Stomach (tissue), 9 donors: ENCODE results near the gene ZNF239. TPM values are rescaled to one million over a fixed set of nuclear protein-coding genes. Genes with fewer than 3 reads are reported as not detected.

Experiments
- DNase-seq, 2 donors: peaks; one replicate each; pipeline versions ENCODE4 v3.0.0 to v3.0.0-alpha.2; 2013 to 2019
- H3K27ac ChIP-seq, 5 donors: fragments of 200-600 bp in 4 of 5; sonication (generic) in 4 of 5; one replicate each; pipeline ENCODE4 v1.5.1; 2013 to 2019; ENCODE audit warnings: mild to moderate bottlenecking in 1 of 5, moderate library complexity in 1 of 5
- H3K27me3 ChIP-seq, 3 donors: fragments of 200-600 bp; sonication (generic); one replicate each; pipeline ENCODE4 v1.5.1; 2017 to 2019; ENCODE audit warnings: mixed run types in 1 of 3
- H3K36me3 ChIP-seq, 4 donors: fragments of 200-600 bp; sonication (generic); 1 replicate in 3 of 4; 2 replicates in 1 of 4; pipeline ENCODE4 v1.5.1; 2016 to 2019
- H3K4me1 ChIP-seq, 4 donors: fragments of 200-600 bp; sonication (generic); one replicate each; pipeline ENCODE4 v1.5.1; 2016 to 2019
- H3K4me3 ChIP-seq, 4 donors: fragments of 200-600 bp; sonication (generic) in 3 of 4; one replicate each; pipeline ENCODE4 v1.5.1; 2016 to 2019; ENCODE audit warnings: mild to moderate bottlenecking in 1 of 4
- H3K9me3 ChIP-seq, 4 donors: fragments of 200-600 bp; sonication (generic); one replicate each; pipeline ENCODE4 v1.5.1; 2016 to 2019
- EP300 ChIP-seq: sonication (generic); formaldehyde crosslinking; IDR thresholded peaks from one replicate; pipeline ENCODE4 v1.6.1; 2017; ENCODE audit warnings: antibody characterized with exemption
- POLR2A ChIP-seq, 4 donors: fragments of 450-650 bp; IDR thresholded peaks; one replicate each; pipeline ENCODE4 v1.6.1; 2016; ENCODE audit warnings: antibody characterized with exemption in 4 of 4, control low read depth in 2 of 4, mild to moderate bottlenecking in 1 of 4, moderate library complexity in 1 of 4
- POLR2AphosphoS5 ChIP-seq, 3 donors: sonication (generic); formaldehyde crosslinking; IDR thresholded peaks; one replicate each; pipeline ENCODE4 v1.6.1; 2016; ENCODE audit warnings: antibody characterized with exemption in 3 of 3
- WGBS, 5 donors: extraction: QIAGEN DNeasy Blood & Tissue Kit in 3 of 5; methylation state at CpG; one replicate each; pipeline versions ENCODE4 v1.1.5 to v1.1.7; 2013 to 2018; 5-methylcytosine and 5-hydroxymethylcytosine counted together
- intact Hi-C: fragments of 100-400 bp; cut with DNase I; formaldehyde crosslinking; loops from one replicate; pipeline ENCODE4 v1.15.1; 2023; ENCODE audit warnings: low total_unique reads
- polyA plus RNA-seq, 3 donors: library from polyadenylated mRNA; stranded (reverse); fragments of 200-250 nt; gene quantifications; one replicate each; pipeline ENCODE4 v1.2.3, GENCODE V29; 2013
- total RNA-seq, 5 donors: library from RNA; depleted of rRNA; stranded (reverse); fragments of >200 nt; gene quantifications; one replicate each; pipeline versions ENCODE4 v1.1.0 to v1.2.3, GENCODE V29; 2014 to 2016
- TF ChIP-seq, protein P1 (sequence below), 7 experiments: fragments of 450-650 bp in 4 of 7; fragments of 200-600 bp in 3 of 7; sonication (generic) in 3 of 7; IDR thresholded peaks; one replicate each; pipeline ENCODE4 v1.5.1; 2016 to 2019; ENCODE audit warnings: antibody characterized with exemption in 7 of 7, control low read depth in 2 of 7, mild to moderate bottlenecking in 1 of 7
- donor health status: healthy with polysubstance abuse.
- donor health status: Bipolar disorder and iron deficiency.
- donor health status: healthy.

The ZNF239 gene
- total and polyA plus RNA-seq, 8 donors = 1.4 to 37.5 (median 3.0) TPM; not detected in 2

DNA sequence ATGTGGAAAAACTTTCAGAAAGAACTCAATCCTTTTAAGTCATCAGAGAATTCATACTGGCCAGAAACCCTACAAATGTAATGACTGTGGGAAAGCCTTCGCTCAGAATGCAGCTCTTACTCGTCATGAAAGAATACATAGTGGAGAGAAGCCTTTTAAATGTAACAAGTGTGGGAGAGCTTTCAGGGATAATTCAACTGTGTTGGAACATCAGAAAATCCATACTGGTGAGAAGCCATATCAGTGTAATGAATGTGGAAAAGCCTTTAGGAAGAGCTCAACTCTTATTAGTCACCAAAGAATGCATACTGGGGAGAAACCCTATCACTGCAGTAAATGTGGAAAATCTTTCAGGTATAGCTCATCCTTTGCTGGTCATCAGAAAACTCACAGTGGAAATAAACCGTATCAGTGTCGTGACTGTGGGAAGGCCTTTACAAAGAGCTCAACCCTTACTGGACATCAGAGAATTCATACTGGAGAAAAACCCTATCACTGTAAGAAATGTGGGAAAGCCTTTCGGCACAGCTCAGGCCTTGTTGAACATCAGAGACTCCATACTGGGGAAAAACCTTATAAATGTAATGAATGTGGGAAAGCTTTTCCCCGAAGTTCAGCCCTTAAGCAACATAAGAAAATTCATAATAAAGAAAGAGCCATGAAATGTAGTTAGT lies 42.4 kb upstream of the ZNF239 start:
- TF ChIP-seq POLR2AphosphoS5 (IDR thresholded peaks at IDR 0.05) (no peak), EP300 (no peak), POLR2A (IDR thresholded peaks at IDR 0.05) (no peak)
- TF ChIP-seq, protein P1, sequence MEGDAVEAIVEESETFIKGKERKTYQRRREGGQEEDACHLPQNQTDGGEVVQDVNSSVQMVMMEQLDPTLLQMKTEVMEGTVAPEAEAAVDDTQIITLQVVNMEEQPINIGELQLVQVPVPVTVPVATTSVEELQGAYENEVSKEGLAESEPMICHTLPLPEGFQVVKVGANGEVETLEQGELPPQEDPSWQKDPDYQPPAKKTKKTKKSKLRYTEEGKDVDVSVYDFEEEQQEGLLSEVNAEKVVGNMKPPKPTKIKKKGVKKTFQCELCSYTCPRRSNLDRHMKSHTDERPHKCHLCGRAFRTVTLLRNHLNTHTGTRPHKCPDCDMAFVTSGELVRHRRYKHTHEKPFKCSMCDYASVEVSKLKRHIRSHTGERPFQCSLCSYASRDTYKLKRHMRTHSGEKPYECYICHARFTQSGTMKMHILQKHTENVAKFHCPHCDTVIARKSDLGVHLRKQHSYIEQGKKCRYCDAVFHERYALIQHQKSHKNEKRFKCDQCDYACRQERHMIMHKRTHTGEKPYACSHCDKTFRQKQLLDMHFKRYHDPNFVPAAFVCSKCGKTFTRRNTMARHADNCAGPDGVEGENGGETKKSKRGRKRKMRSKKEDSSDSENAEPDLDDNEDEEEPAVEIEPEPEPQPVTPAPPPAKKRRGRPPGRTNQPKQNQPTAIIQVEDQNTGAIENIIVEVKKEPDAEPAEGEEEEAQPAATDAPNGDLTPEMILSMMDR (IDR thresholded peaks at IDR 0.05) = no peak
- intact Hi-C loops = no loop called here
- Histone ChIP-seq H3K27me3 (no peaks in the 10 kb centered on the region), H3K9me3 (peaks cover 19 to 65% (median 41%) of the 10 kb centered on the region in 4 donors), H3K36me3 (peaks cover 19 to 58% (median 48%) of the 10 kb centered on the region in 4 donors), H3K4me1 (no peaks in the 10 kb centered on the region), H3K4me3 (no peak overlapping the region), H3K27ac (no peak overlapping the region)
- no peak for DNase-seq
- WGBS, 5 donors = 77 to 95% (median 92%) methylated on average over 6 of the region's 6 CpGs

DNA sequence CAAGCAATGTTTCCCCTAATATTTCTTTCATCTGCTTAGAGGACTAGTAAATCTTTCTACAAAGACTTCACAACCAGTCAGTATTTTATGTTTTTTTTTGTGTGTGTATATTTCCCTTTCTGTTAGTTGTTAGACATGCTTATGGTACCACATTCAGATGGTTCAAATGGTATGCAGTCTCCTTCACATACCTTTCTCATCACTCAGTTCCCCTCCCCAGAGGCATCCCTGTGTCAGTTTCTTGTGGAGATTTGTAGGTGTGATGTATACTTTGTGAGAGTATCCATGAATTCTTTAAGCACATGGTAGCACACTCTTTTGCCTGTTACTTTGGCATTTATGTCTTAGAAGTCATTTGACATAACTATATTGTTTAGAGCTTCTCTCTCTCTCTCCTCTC lies 36.2 kb upstream of the ZNF239 start:
- no peak for DNase-seq
- no peaks in the 10 kb centered on the region for H3K27me3 ChIP-seq
- H3K36me3 ChIP-seq = peaks cover 10 to 68% (median 60%) of the 10 kb centered on the region in 4 donors
- H3K4me1 ChIP-seq = peaks cover 9 to 17% (median 14%) of the 10 kb centered on the region in 4 donors
- H3K4me3 ChIP-seq = no peak overlapping the region
- no peak overlapping the region for H3K27ac ChIP-seq
- intact Hi-C loops = no loop called here
- H3K9me3 ChIP-seq = peaks cover 0 to 25% (median 9%) of the 10 kb centered on the region in 4 donors
- TF ChIP-seq POLR2A (IDR thresholded peaks at IDR 0.05) (no peak), POLR2AphosphoS5 (IDR thresholded peaks at IDR 0.05) (no peak), EP300 (no peak)
- TF ChIP-seq, protein P1 (IDR thresholded peaks at IDR 0.05) = no peak

DNA sequence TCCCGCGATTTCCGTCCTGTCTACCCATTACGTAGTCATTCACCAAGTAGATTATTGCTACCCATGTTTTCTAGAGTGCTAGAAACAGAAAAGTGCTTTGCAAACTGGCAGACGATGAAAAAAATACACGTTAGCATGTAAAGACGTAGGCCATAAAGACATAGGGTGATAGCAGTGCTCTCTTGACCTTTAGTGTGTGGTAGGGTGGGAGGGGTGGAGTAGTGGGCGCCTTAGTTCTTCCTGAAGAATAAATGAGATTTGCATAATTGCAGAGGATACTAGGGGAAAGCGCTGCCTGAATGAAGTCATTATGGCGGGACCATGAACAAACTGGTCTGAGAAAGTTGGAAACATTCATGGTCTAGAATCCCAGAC lies 32.8 kb upstream of the ZNF239 start:
- peaks cover 9 to 17% (median 15%) of the 10 kb centered on the region in 4 donors for H3K4me1 ChIP-seq
- H3K27me3 ChIP-seq = no peaks in the 10 kb centered on the region
- 49 to 80% (median 57%) methylated on average over 10 of the region's 10 CpGs for WGBS, 5 donors
- peak overlapping the region; percentile 82 to 96 (median 89) for H3K4me3 ChIP-seq
- peaks cover 6 to 35% (median 30%) of the 10 kb centered on the region in 4 donors for H3K36me3 ChIP-seq
- TF ChIP-seq, protein P1 (IDR thresholded peaks at IDR 0.05) = no peak
- TF ChIP-seq POLR2AphosphoS5 (IDR thresholded peaks at IDR 0.05) (no peak), EP300 (no peak), POLR2A (IDR thresholded peaks at IDR 0.05) (no peak)
- no peak for DNase-seq
- peak overlapping the region in 3 of 5 donors; percentile 77 to 88 (median 81) for H3K27ac ChIP-seq
- intact Hi-C loops = no loop called here
- H3K9me3 ChIP-seq = no peaks in the 10 kb centered on the region

DNA sequence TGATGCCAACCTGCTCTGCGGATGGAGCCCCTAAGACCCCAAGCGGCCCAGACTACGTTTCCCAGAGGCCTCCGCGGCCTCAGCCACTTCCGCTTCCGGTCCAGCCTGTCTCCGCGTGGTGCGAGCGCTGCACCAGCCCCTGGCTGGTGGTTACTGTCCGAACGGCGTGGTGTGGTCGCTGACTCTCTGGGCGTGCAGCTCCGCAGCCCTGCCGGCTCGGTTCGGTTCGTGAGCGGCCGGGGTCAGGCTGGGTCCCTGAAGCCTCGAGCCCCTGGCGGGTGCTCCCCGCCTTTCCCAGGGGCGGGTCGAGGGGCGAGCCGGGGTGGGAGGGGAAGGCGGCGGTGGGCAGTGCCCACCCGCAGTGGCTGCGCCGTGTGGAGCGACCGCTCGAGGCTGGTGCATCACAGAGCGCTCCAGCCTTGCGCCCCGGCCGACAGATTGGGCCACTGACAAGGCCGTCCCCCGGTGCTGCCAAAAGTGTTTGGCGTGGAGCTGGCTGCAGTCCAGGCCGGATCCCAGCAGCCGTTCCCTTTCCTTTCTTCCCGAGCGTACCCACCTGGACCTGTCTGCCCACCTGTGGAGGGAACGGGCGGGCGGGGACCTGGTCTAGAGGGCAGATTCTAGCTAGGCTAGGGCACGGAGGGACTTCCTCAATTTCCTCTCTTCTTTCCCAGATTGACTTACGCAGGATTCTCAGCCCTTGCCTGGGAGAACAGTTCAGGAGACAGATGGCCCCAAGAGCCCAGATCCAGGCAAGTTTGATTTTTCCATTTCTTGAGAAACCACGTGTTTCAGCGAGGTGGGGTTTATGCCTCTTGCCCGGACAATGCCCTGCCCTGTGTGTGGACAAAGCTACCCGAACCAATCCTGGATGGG lies 32.1 kb upstream of the ZNF239 start, which contains the start of gene ZNF485:
TSS of gene ZNF485 (plus strand) at position 116 of the 876 bp plus-strand sequence. CDS start at position 729, 613 bp downstream.
- 2 to 5% (median 3%) methylated on average over 23 to 58 of the region's 58 CpGs for WGBS, 5 donors
- intact Hi-C loops = no loop called here

More for the DNA sequence above, 32.1 kb upstream of the ZNF239 start, which contains the start of gene ZNF485:
- peaks cover 9 to 17% (median 15%) of the 10 kb centered on the region in 4 donors for H3K4me1 ChIP-seq
- H3K9me3 ChIP-seq = no peaks in the 10 kb centered on the region
- peak within 1 kb of the TSS; percentile 28 to 88 (median 81) for H3K27ac ChIP-seq
- TF ChIP-seq EP300 = no peak
- TF ChIP-seq POLR2AphosphoS5 (IDR thresholded peaks at IDR 0.05) = peak in 2 of 3 donors; percentile 68 to 86
- TF ChIP-seq, protein P1 (IDR thresholded peaks at IDR 0.05) = peak in 1 of 7 experiments; percentile 27
- TF ChIP-seq POLR2A (IDR thresholded peaks at IDR 0.05) = no peak
- H3K36me3 ChIP-seq = peaks cover 6 to 30% (median 27%) of the 10 kb centered on the region in 4 donors
- peak; percentile 70 to 91 for DNase-seq
- peak within 1 kb of the TSS; percentile 82 to 96 (median 89) for H3K4me3 ChIP-seq
- H3K27me3 ChIP-seq = no peaks in the 10 kb centered on the region
